Fibroblast of lung (primary cell): ENCODE results near the gene GNG5. TPM values are rescaled to one million over a fixed set of nuclear protein-coding genes. Genes with fewer than 3 reads are reported as not detected.
"Not testable (repeated sequence)": the region's sequence is repeated elsewhere in the genome, so short reads cannot be mapped to it uniquely, and the experiment has no call there.

Experiments
- DNase-seq, 2 donors: peaks; one replicate each; pipeline versions ENCODE4 v3.0.0 to v3.0.0-alpha.2; 2010; ENCODE audit warnings: low read depth in 2 of 2
- H2AFZ ChIP-seq: 2 replicates; pipeline ENCODE4 v1.5.1; 2012; ENCODE audit warnings: low read length, control low read depth, inconsistent platforms
- H3K27ac ChIP-seq: 2 replicates; pipeline ENCODE4 v1.5.1; 2011; ENCODE audit warnings: low read length, control low read depth; ENCODE audit not compliant: insufficient read depth
- H3K27me3 ChIP-seq: 2 replicates; pipeline ENCODE4 v1.5.1; 2011; ENCODE audit warnings: mild to moderate bottlenecking, low read length; ENCODE audit not compliant: control insufficient read depth, insufficient read depth
- H3K36me3 ChIP-seq: 2 replicates; pipeline ENCODE4 v1.5.1; 2011; ENCODE audit warnings: low read length; ENCODE audit not compliant: control insufficient read depth, insufficient read depth
- H3K4me1 ChIP-seq: 2 replicates; pipeline ENCODE4 v1.5.1; 2011; ENCODE audit warnings: low read length; ENCODE audit not compliant: control insufficient read depth, insufficient read depth; ENCODE audit errors: extremely low read depth
- H3K4me2 ChIP-seq: 2 replicates; pipeline ENCODE4 v1.5.1; 2011; ENCODE audit warnings: low read length, control low read depth; ENCODE audit not compliant: insufficient read depth; ENCODE audit errors: extremely low read depth
- H3K4me3 ChIP-seq, 4 experiments: fragments of 200-600 bp in 1 of 4; sonication (generic) in 1 of 4; replicated peaks in 1 of 4; 2 replicates each; pipeline ENCODE4 v1.5.1; 2011 to 2016; ENCODE audit warnings: low read length in 4 of 4, low read depth in 3 of 4, mild to moderate bottlenecking in 3 of 4, control low read depth in 2 of 4, inconsistent platforms in 1 of 4, mixed read lengths in 1 of 4; ENCODE audit not compliant: insufficient read depth in 1 of 4; ENCODE audit errors: control extremely low read depth in 1 of 4
- H3K79me2 ChIP-seq: 2 replicates; pipeline ENCODE4 v1.5.1; 2012; ENCODE audit warnings: mild to moderate bottlenecking, low read length, inconsistent platforms; ENCODE audit not compliant: control insufficient read depth, insufficient read depth
- H3K9ac ChIP-seq: 2 replicates; pipeline ENCODE4 v1.5.1; 2011; ENCODE audit warnings: mild to moderate bottlenecking, low read length, control low read depth; ENCODE audit not compliant: insufficient read depth
- H3K9me3 ChIP-seq: 2 replicates; pipeline ENCODE4 v1.5.1; 2012; ENCODE audit warnings: low read depth, low read length; ENCODE audit not compliant: control insufficient read depth, insufficient read depth
- H4K20me1 ChIP-seq: 2 replicates; pipeline ENCODE4 v1.5.1; 2011; ENCODE audit warnings: low read length; ENCODE audit not compliant: control insufficient read depth, insufficient read depth; ENCODE audit errors: extremely low read depth
- EZH2 ChIP-seq: IDR thresholded peaks from 2 replicates; pipeline ENCODE4 v1.5.1; 2012; ENCODE audit warnings: low read length, control low read depth, mild to moderate bottlenecking; ENCODE audit errors: missing control alignments
- polyA plus RNA-seq, 2 donors: library from polyadenylated mRNA; depleted of rRNA in 1 of 2; stranded (reverse) in 1 of 2; unstranded in 1 of 2; fragments of >200 nt; gene quantifications; 2 replicates each; pipeline ENCODE4 v1.2.1, GENCODE V29; 2011 to 2012; ENCODE audit warnings: missing spikeins in 1 of 2
- total RNA-seq: library from RNA; depleted of rRNA; stranded (reverse); fragments of >200 nt; gene quantifications from 2 replicates; pipeline ENCODE4 v1.2.1, GENCODE V29; 2014
- TF ChIP-seq, protein P1 (sequence below), 2 donors: IDR thresholded peaks in 1 of 2; conservative IDR thresholded peaks in 1 of 2; 1 replicate in 1 of 2; 2 replicates in 1 of 2; pipeline ENCODE4 v1.5.1; 2011 to 2012; ENCODE audit warnings: low read length in 2 of 2, control low read depth in 1 of 2, inconsistent platforms in 1 of 2, low read depth in 1 of 2, mild to moderate bottlenecking in 1 of 2

Gene GNG5
- total and polyA plus RNA-seq, 2 donors (not counting 1 experiment from before 2014, with no cell fraction given), result 13.7 to 59.4 TPM

DNA sequence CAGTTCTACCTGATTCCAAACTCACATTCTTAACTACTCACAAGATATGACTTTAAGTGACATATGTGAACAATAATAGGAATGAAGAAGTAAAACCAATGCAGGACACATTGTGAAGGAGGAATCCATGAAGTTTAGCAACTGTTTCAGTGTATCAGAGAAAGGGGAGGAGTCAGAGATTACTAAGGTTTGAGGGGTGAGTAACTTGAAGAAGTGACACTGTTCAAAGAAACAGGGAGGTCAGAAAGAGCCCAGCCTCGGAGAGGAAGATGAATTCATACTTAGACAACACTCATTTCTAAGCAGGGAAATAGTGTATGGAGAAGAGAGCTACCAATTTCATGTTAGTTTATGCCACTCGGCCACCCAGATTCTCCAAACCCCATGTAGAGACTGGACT lies 55.5 kb downstream of the GNG5 start:
- Histone ChIP-seq H3K4me2 (no peak overlapping the region), H3K4me3 (no peak overlapping the region), H3K27ac (no peak overlapping the region), H3K36me3 (no peaks in the 10 kb centered on the region), H3K4me1 (no peaks in the 10 kb centered on the region), H3K79me2 (no peaks in the 10 kb centered on the region), H4K20me1 (no peaks in the 10 kb centered on the region), H3K9ac (no peak overlapping the region), H2AFZ (peak overlapping the region; percentile 0), H3K9me3 (no peaks in the 10 kb centered on the region), H3K27me3 (no peaks in the 10 kb centered on the region)
- DNase-seq, result no peak
- TF ChIP-seq EZH2, result no peak
- TF ChIP-seq, protein P1, sequence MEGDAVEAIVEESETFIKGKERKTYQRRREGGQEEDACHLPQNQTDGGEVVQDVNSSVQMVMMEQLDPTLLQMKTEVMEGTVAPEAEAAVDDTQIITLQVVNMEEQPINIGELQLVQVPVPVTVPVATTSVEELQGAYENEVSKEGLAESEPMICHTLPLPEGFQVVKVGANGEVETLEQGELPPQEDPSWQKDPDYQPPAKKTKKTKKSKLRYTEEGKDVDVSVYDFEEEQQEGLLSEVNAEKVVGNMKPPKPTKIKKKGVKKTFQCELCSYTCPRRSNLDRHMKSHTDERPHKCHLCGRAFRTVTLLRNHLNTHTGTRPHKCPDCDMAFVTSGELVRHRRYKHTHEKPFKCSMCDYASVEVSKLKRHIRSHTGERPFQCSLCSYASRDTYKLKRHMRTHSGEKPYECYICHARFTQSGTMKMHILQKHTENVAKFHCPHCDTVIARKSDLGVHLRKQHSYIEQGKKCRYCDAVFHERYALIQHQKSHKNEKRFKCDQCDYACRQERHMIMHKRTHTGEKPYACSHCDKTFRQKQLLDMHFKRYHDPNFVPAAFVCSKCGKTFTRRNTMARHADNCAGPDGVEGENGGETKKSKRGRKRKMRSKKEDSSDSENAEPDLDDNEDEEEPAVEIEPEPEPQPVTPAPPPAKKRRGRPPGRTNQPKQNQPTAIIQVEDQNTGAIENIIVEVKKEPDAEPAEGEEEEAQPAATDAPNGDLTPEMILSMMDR (conservative IDR thresholded peaks at IDR 0.05 in 1 of 2, IDR thresholded peaks at IDR 0.05 in 1 of 2; ENCODE audit: low read depth in 1 of 2, low read length in 2 of 2), result no peak

DNA sequence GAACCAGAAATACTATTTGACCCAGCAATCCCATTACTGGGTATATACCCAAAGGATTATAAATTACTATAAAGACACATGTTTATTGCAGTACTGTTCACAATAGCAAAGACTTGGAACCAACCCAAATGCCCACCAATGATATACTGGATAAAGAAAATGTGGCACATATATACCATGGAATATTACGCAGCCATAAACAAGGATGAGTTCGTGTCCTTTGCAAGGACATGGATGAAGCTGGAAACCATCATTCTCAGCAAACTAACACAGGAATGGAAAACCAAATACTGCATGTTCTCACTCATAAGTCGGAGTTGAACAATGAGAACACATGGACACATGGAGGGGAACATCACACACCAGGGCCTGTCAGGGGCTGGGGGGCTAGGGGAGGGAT lies 57.7 kb downstream of the GNG5 start:
- not testable (repeated sequence) for H4K20me1 ChIP-seq, H3K9me3 ChIP-seq, H3K4me2 ChIP-seq, H3K27ac ChIP-seq, H3K9ac ChIP-seq, H3K79me2 ChIP-seq, H3K27me3 ChIP-seq, H3K4me1 ChIP-seq, H3K36me3 ChIP-seq, H3K4me3 ChIP-seq, DNase-seq, H2AFZ ChIP-seq

Other genes with a start within 250 kb of the GNG5 start
- gene SAMD13, start 204.9 kb downstream of the GNG5 start, total RNA-seq, result 1.3 and 2.5 TPM in 2 replicates
- gene SAMD13, start 204.9 kb downstream of the GNG5 start, polyA plus RNA-seq, result 0.44 and 0.68 TPM in 2 replicates
- not detected in 2 replicates for gene DNASE2B, start 108.1 kb downstream of the GNG5 start, total RNA-seq
- not detected in 2 replicates for gene DNASE2B, start 108.1 kb downstream of the GNG5 start, polyA plus RNA-seq
- 31.6 and 32.2 TPM in 2 replicates for gene RPF1, start 27.3 kb downstream of the GNG5 start, total RNA-seq
- 40.6 and 44.2 TPM in 2 replicates for gene RPF1, start 27.3 kb downstream of the GNG5 start, polyA plus RNA-seq
- 1.0 and 1.7 TPM in 2 replicates for gene SPATA1, start 195 bp downstream of the GNG5 start, total RNA-seq
- gene SPATA1, start 195 bp downstream of the GNG5 start, polyA plus RNA-seq, result 0.54 and 0.96 TPM in 2 replicates
- 6.7 and 10.1 TPM in 2 replicates for gene CTBS, start 67.9 kb upstream of the GNG5 start, total RNA-seq
- gene CTBS, start 67.9 kb upstream of the GNG5 start, polyA plus RNA-seq, result 25.2 and 35.5 TPM in 2 replicates
- 23.1 and 41.5 TPM in 2 replicates for gene SSX2IP, start 183.9 kb upstream of the GNG5 start, total RNA-seq
- gene SSX2IP, start 183.9 kb upstream of the GNG5 start, polyA plus RNA-seq, result 13.8 and 35.8 TPM in 2 replicates